ENCODE results near the gene SIRPG. TPM values are rescaled to one million over a fixed set of nuclear protein-coding genes. Genes with fewer than 3 reads are reported as not detected.

The SIRPG gene
- total RNA-seq, 1 experiment from 2014 or later: not detected

DNA sequence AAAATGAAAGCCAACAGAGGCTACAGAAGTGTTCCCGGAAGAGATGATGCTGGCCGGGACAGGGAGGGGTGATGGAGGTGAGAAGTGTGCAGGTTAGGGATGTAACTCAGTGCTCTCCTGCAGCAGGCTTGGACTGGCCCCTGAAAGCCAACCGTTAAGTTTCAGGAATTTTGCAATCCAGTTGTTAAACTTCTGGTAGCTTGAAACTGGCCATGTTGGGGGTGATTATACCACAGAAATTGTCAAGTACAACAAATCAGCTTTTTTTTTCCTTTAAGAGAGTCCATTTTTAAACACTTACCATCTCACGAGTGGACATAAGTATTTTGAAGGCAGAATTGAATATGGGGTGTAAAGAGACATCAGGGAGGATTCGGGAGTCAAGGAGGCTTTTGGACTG lies 29.0 kb downstream of the SIRPG start:
- Histone ChIP-seq H2AFZ (ENCODE audit: low read length) (no peak overlapping the region), H2BK20ac (ENCODE audit: low read depth, low read length, poor library complexity, severe bottlenecking) (no peak overlapping the region), H3K18ac (ENCODE audit: insufficient read length, low read depth, low read length) (no peak overlapping the region), H3K14ac (ENCODE audit: insufficient read depth, low read length) (no peak overlapping the region), H4K8ac (replicated peaks; ENCODE audit: insufficient read length, low read depth, low read length) (no peak overlapping the region), H2BK120ac (ENCODE audit: low read depth, low read length, poor library complexity, severe bottlenecking) (no peak overlapping the region), H3K56ac (ENCODE audit: insufficient read length, low read depth, low read length) (no peak overlapping the region), H3K27me3 (ENCODE audit: insufficient read depth, low read length) (no peaks in the 10 kb centered on the region; the same call in 1 of the 2 replicates), H3K23me2 (ENCODE audit: insufficient read length, low read depth, low read length, poor library complexity, severe bottlenecking) (no peaks in the 10 kb centered on the region), H4K20me1 (ENCODE audit: control insufficient read depth, insufficient read depth, insufficient read length) (no peaks in the 10 kb centered on the region), H3K4me1 (ENCODE audit: insufficient read depth, low read length) (peaks cover 3% of the 10 kb centered on the region; the same call in 1 of the 2 replicates), H2BK12ac (ENCODE audit: insufficient read length, low read depth, low read length) (no peak overlapping the region), H3K4ac (ENCODE audit: low read depth, low read length) (no peak overlapping the region), H3K9ac (ENCODE audit: extremely low read depth, insufficient read length, low read length) (no peak overlapping the region), H3K27ac (ENCODE audit: insufficient read length, low read depth, low read length) (no peak overlapping the region), H3K79me2 (ENCODE audit: insufficient read depth, low read length) (no peaks in the 10 kb centered on the region), H3K23ac (ENCODE audit: insufficient read length, low read depth, low read length) (no peak overlapping the region), H2BK5ac (ENCODE audit: insufficient read length, low read length) (no peak overlapping the region), H2AK5ac (ENCODE audit: insufficient read length, low read length) (no peak overlapping the region), H3K79me1 (ENCODE audit: insufficient read depth, low read depth, low read length, poor library complexity, severe bottlenecking) (no peaks in the 10 kb centered on the region), H3K9me3 (ENCODE audit: control insufficient read depth, low read depth, low read length) (no peaks in the 10 kb centered on the region), H2BK15ac (ENCODE audit: low read depth, low read length) (no peak overlapping the region), H3K4me2 (ENCODE audit: insufficient read depth, insufficient read length, low read length) (no peak overlapping the region), H4K91ac (ENCODE audit: insufficient read length, low read depth, low read length) (no peak overlapping the region), H3T11ph (ENCODE audit: low read length) (no peak overlapping the region), H4K5ac (ENCODE audit: insufficient read length, low read depth, low read length) (no peak overlapping the region)
- Mint-ChIP-seq H3K4me3 (no peak overlapping the region), H3K27ac (peak overlapping the region in 1 of 3 experiments; percentile 76; a peak in 1 of 7 replicates), H3K4me1 (peaks cover 10 to 19% of the 10 kb centered on the region in 2 experiments), H3K27me3 (ENCODE audit: low read depth) (peaks cover 21% of the 10 kb centered on the region), H3K9me3 (no peaks in the 10 kb centered on the region), H3K36me3 (ENCODE audit: insufficient read depth in 1 of 3, low read depth in 3 of 3) (peaks cover 0 to under 1% (median 0%) of the 10 kb centered on the region in 3 experiments; a peak in 1 of 7 replicates)
- WGBS (ENCODE audit: extremely low coverage, insufficient read length, low lambda C conversion rate): no CpG with 5 or more reads among the region's 5 CpGs
- TF ChIP-seq, protein P1, sequence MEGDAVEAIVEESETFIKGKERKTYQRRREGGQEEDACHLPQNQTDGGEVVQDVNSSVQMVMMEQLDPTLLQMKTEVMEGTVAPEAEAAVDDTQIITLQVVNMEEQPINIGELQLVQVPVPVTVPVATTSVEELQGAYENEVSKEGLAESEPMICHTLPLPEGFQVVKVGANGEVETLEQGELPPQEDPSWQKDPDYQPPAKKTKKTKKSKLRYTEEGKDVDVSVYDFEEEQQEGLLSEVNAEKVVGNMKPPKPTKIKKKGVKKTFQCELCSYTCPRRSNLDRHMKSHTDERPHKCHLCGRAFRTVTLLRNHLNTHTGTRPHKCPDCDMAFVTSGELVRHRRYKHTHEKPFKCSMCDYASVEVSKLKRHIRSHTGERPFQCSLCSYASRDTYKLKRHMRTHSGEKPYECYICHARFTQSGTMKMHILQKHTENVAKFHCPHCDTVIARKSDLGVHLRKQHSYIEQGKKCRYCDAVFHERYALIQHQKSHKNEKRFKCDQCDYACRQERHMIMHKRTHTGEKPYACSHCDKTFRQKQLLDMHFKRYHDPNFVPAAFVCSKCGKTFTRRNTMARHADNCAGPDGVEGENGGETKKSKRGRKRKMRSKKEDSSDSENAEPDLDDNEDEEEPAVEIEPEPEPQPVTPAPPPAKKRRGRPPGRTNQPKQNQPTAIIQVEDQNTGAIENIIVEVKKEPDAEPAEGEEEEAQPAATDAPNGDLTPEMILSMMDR (conservative IDR thresholded peaks at IDR 0.05): no peak
- no peak for DNase-seq

All from H9 (cell line).